HG03521 (cell line): ENCODE data around the gene CDH13.

ENCODE experiments used
- ATAC-seq: cut with Tn5 transposase; IDR thresholded peaks from one replicate; pipeline ENCODE4 v1.9.1; 2021; ENCODE audit warnings: mild to moderate bottlenecking, moderate library complexity; ENCODE audit not compliant: unreplicated experiment

The CDH13 gene

DNA sequence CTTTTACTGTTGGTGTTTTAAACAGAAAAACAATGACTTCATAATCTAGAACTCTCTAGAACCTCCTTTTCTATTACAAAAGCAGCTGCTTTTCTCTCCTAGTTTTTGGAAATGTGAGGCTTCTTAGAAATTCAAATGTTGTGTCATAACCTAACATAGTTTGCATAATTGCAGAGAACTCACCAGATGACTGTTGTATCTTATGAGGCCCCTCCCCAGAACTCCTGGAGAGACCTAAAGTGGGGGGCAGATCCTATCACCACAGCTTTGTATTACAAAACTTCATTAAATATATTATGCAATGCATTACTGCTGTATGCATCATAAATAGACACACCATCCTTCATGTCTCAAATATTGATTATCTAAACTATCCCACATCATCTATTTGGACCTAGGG lies 642.3 kb downstream of the CDH13 start:
- no peak for ATAC-seq

DNA sequence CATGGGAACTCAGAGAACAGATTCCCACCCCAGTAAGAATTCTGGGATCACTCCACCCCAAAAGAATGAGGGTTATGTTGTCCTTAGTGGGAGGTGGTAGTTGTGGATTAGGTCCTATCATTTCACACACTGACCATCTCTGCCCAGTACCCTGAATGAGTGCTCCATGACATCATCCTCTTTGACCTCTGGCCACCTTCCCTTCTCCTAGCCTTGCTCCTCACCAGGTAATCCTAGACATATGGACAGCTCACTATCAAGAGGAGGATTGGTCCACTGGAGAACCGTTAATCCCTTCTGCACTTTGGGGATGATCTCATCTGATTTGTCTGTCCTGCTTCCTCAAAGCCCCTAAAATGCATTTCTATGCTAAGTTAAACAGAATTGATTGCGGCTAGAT lies 642.8 kb downstream of the CDH13 start:
- no peak for ATAC-seq

GRCh38 chr16:83270061-83270460 lies 643.3 kb downstream of the CDH13 start:
- ATAC-seq = no peak

DNA sequence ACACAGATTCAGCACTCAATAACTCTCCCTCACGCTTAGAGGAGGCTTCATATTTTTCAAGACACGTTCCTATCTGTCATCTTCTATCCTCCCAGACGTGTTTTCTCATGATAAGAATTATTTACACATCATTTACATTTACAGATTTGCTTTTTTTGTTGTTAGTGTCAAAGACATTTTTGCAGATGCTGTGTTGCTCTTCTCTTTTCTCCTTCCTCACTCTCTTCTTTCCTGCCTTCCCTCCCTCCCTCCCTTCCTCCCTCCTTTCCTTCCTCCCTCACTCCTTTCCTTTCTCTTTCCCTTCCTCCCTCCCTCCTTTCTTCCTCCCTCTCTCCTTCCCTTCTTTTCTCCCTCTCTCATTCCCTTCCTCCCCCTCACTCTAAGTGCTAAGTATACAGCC lies 643.9 kb downstream of the CDH13 start:
- no peak for ATAC-seq

GRCh38 chr16:83271123-83271522 lies 644.4 kb downstream of the CDH13 start:
- ATAC-seq = no peak

DNA sequence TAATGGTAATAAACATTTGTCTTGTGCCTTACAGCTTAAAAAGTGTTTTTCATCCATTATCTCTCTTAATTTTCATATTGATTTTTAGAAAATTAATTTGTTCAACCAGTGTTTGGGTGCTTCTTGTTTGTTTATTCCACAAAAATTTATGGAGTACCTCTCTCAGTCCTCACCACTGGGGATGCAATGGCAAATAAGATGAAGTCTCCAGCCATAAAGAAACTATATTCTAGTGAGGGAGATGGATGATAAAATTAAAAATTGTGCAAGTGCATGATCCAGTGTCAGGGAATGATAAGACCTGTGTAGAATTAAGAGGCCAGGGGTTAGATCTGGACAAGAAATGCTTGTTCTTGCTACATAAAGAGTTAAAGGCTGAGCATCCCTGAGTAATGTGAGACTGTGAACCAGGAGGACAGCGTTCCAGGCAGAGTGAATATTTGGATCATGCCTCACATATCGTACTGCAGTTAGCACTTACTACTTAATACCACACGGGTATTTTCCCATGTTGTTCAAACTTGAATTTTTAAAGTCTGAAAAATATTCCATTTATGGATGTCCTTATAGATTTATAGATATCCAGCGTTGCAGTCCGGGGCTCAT lies 645.3 kb downstream of the CDH13 start:
- no peak for ATAC-seq

DNA sequence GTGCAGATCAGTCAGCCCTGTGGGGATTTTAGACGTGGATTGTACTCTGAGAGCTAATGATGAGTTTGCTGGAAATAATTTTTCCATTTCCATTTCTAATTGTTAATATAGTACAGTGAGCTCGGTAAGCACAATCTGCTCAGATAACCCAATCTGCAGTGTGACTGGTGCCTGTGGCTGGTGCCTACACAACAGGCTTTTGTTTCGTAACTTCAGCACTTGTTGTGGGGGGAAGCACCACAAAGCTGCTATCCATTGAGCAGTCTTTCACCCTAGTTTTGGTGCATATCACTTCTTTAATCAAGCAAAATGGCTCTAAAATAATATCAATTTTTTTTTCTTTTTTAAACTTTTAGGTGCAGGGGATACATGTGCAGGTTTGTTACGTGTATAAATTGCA lies 646.1 kb downstream of the CDH13 start:
- no peak for ATAC-seq

- ATAC-seq = no peak
Observed at GRCh38 chr16:83273504-83274173, 646.9 kb downstream of the CDH13 start.

GRCh38 chr16:83279251-83279650 lies 652.5 kb downstream of the CDH13 start:
- no peak for ATAC-seq

- no peak for ATAC-seq
Observed at GRCh38 chr16:83285921-83286320, 659.2 kb downstream of the CDH13 start.

DNA sequence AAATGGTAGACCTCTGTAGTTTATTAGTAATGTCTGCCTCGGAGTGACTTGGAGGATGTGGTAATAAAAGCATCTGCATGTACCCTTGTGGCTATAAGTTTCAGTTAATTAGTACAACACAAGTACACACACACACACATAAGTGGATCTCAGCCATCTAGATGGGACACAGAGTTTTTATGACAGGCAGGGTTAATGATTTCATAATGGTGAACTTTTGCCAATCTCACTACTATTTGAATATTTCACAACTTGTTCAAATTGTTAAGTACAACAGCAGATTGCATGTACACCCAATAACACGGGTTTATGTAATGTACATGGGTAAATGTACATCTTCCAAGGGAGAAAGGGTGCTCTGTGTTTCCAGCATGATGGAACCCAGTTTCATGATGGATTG lies 669.7 kb downstream of the CDH13 start:
- ATAC-seq = no peak

DNA sequence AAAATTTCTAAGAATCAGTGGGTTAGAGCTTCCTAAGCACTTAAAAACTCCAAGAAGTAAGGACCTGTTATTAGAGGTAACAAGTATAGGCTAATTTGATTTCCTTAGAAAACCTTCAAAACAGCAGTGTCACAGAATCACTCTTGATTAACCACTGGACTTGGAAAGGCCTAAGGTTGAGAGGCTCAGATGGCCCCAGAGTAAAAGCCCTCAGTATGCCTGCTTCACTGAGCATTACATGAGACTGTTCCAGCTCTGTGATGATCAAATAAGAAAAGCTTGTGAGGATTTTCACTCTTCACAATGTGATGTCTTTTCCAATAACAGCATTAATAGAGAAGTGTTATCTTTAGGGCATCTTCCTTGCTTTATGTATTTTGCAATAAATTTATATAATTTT lies 671.8 kb downstream of the CDH13 start:
- ATAC-seq = no peak

- no peak for ATAC-seq
Observed at GRCh38 chr16:83300326-83300725, 673.6 kb downstream of the CDH13 start.

DNA sequence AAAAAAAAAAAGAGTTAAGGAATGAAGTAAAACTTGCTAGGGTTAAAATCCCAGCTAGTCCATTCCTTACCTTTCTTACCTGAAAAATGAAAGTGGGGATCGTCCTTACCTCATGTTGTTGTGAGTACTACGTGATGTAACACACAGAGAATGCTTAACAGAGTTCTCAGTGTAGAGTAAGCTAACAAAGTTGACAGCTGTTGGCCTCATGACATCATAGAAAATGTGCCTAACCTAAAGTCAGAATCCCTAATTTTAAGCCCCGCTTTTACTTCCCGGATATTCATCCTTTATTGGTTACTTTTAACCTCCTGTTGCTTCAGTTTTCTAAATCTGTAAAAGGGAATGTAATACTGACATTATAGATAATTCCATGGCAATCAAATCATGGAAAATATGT lies 675.2 kb downstream of the CDH13 start:
- no peak for ATAC-seq

DNA sequence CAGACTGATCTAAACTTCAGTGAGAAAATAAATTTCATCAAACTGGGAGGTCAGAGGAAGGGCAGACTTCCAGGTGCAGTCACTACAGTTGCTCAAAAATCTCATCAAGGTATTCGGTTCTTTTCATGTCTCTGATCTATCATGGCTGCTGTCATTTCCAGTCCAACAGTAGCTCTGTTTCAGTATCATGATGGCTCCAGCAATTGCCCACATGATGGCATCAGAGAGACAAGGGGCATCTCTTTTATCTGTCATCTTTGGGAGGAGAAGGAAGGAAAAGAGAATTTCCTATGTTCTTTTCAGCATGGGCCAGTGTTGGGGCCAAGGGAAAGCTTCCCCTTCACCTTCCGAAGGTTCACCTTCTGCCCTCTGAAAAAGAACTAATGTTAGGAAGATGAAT lies 676.1 kb downstream of the CDH13 start:
- no peak for ATAC-seq

DNA sequence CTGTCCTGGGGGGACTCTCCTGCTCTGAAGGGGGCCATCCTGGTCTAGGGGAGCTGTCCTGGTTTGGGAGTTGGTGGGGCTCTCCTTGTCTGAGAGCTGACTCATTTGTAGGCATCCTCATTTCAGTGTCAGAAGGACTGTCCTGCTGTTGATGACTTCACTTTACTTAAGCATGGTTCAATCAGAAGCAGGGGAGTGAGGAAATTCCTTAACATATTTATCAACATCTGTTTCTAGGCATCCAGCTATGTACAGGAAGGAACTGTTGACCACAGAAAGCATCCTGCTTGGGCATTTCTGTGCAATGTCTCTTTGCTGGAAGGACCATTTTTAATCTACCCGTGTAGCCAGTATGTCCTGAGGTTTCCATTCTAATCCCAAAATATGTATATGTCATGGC lies 678.3 kb downstream of the CDH13 start:
- ATAC-seq = no peak

DNA sequence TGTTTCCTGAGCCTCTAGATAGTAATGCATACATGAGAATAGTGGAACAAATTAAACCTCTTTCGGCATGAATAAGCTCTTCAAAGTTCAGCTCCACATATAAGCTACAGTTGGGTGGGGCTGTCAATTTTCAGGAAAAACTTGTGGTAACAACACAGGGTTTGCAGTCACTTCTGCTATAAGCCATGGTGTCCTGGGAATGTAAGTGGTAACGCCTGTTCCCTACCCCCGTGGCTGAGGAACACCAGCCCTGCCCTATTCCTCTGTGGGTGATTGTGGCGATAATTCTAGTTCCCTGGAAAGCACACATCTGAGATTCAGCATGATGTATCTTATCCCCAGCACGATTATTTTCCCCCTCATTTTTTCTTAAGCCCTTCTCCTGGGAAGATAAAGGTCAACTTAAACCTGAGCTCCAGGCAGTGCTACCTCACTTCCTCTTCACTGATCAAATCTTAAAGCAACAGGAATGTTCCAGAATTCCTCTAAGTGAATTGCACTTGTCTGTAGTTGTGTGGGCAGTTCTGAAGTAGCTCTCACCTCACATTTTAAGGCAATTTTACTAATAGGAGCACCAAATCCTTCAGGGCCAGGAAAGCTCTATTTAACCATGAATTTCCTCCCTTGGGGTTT lies 680.3 kb downstream of the CDH13 start:
- no peak for ATAC-seq

GRCh38 chr16:83307594-83307992 lies 680.8 kb downstream of the CDH13 start:
- no peak for ATAC-seq

- no peak for ATAC-seq
Observed at GRCh38 chr16:83308414-83308813, 681.6 kb downstream of the CDH13 start.

DNA sequence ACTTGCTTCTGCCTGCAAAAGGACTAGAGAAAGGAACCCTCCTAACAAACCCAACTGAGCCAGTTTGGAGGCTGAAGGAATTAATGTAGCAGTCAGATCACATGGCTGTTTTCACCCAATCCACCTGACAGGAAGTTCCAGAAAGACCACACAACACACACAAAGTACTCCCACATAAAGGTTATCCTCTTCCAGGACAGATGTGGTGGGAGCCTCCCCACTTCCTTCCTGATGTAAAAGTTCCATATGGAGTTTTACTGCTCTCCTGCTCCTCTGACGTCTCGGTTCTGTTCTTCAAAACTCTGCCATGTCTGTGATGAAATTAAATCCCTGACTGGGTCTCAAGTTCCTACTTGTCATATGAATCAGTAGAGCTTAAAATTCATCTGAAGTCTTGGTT lies 684.0 kb downstream of the CDH13 start:
- ATAC-seq = no peak

DNA sequence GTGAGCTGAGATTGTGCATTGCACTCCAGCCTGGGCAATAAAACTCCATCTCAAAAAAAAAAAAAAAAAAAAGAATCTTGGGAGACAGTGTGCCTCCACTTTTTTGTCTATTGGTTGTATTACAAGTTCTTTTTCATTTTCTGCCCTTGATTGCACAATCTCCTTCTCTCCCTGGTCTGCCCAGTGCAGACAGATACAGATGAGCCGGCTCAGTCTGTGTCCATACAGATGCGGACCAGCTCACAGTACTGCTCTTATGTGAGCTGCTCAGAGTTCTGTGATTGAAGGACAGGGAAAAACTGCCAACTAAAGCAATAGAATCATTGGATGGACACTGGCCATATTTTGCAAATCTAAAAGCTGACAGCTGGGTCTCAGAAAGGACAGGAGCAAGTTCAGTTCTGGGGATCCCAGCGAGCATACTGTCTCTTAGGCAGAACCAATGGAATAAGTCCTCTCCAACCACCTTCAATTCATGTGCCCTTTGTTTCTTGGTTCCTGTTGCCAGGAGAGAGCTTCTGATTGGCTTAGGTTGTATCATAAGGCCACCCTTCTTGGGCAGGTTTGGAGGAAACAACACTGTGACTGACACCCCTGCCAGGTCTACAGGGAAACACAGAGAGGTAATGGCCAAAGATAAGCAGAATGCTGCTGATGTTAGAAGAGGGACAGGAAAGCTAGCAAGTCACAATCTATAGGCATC lies 685.4 kb downstream of the CDH13 start:
- ATAC-seq = no peak

- no peak for ATAC-seq
Observed at GRCh38 chr16:83312718-83313245, 686.0 kb downstream of the CDH13 start.
